Lower lobe of right lung (tissue), 2 donors: ENCODE results near the gene RHOB. TPM values are rescaled to one million over a fixed set of nuclear protein-coding genes. Genes with fewer than 3 reads are reported as not detected.

ENCODE experiments used
- ATAC-seq, 2 donors: fragments of 200-7000 bp; cut with Tn5 transposase; one replicate each; pipeline ENCODE4 v1.9.1; 2020 to 2022; ENCODE audit warnings: mild to moderate bottlenecking in 2 of 2, moderate library complexity in 2 of 2
- DNase-seq: peaks from one replicate; pipeline ENCODE4 v3.0.0-alpha.2; 2020
- H3K27ac ChIP-seq: fragments of 200-600 bp; one replicate; pipeline ENCODE4 v1.8.0; 2022
- H3K27me3 ChIP-seq: fragments of 200-600 bp; one replicate; pipeline ENCODE4 v1.8.0; 2022; ENCODE audit warnings: low read depth
- H3K36me3 ChIP-seq: fragments of 200-600 bp; one replicate; pipeline ENCODE4 v1.8.0; 2022; ENCODE audit warnings: mild to moderate bottlenecking
- H3K4me1 ChIP-seq: fragments of 200-600 bp; one replicate; pipeline ENCODE4 v1.8.0; 2022
- H3K4me3 ChIP-seq: fragments of 200-600 bp; one replicate; pipeline ENCODE4 v1.8.0; 2022; ENCODE audit warnings: mild to moderate bottlenecking
- H3K9me3 ChIP-seq: fragments of 200-600 bp; one replicate; pipeline ENCODE4 v1.8.0; 2022
- intact Hi-C: fragments of 100-400 bp; cut with DNase I; formaldehyde crosslinking; loops from one replicate; pipeline ENCODE4 v1.11.0; 2022
- long read RNA-seq: library from polyadenylated mRNA; unstranded; transcript quantifications from one replicate; pipeline ENCODE4 v2.0.0, GENCODE V29; 2021
- total RNA-seq: library from RNA; stranded (reverse); fragmentation: NEBNext Ultra II Directional; extraction: Animal tissue kit (Norgen Biotek cat#: 25700); gene quantifications from one replicate; pipeline ENCODE4 v1.2.1, GENCODE V29; 2021
- TF ChIP-seq, protein P1 (sequence below): fragments of 200-600 bp; IDR thresholded peaks from one replicate; pipeline ENCODE4 v1.8.0; 2022; ENCODE audit warnings: antibody characterized with exemption, mild to moderate bottlenecking
- donor health status: DM: no; HTN: yes; CAD: no; lungs with severe emphysema.

RHOB gene
- 176 TPM for total RNA-seq
- long read RNA-seq, transcript RHOB-201 (1 exons, 2,372 nt): major isoform, 106 of 106 reads
- long read RNA-seq, partial matches to known transcripts: 0 of 106 reads
- long read RNA-seq, other reads (novel, unspliced or antisense): 0 of 106 reads

DNA sequence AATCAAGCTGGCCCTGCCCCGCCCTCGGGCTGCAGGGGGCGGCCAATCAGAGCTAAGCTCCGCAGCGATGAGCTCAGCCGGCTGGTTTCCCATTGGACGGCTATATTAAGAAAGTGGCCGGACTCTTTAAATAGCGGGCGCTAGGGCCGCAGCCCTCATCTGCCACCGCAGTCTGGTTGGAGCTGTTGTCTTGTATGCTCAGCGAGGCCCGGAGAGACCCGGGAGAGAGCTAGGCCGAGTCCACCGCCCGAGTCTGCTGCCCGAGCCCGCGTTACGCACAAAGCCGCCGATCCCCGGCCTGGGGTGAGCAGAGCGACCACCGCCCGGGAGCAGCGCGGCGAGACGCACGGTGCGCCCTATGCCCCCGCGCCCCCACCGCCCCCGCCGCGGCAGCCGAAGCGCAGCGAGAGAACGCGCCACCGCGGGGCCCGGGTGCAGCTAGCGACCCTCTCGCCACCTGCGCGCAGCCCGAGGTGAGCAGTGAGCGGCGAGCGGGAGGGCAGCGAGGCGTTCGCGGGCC is at the start of gene RHOB:
TSS of gene RHOB (plus strand) at position 158 of the 520 bp plus-strand sequence. CDS start 392 bp downstream, outside the sequence.
- intact Hi-C loops: loop anchor here (10.0 kb wide), 1 partner anchor 188 kb away; no protein-coding TSS in a partner anchor
- peaks cover 49% of the 10 kb centered on the region for H3K4me1 ChIP-seq
- ATAC-seq: peak; percentile 90 to 96

DNA sequence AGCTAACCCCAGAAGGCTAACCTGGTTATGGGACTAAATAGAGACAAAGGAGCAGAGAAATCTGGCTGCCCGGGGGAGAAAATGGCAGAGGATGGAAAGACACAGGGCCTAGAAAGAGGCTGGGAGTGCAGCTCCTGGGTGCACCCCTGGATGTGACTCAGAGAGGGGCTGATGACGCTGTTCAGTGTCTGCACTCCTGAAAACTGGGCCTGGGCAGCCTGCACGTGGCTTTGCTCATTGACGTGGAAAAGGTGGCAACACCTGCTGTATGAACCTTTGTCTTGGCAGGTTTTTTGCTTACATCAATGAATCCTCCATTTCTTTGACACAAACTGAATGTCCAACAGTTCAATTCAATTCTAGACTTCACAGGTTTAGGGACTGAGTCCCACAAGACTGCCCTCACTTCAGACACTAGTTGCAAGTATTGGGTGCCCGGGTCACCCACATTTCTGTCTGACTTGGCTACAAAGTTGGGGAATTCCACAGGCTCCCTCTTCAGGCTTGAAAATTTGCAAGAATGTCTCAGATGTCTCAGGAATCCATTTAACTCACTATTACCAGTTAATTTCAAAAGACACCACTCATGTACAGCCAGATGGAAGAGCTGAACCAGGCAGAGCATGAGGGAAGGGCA is 48.9 kb upstream of the RHOB start:
- Histone ChIP-seq H3K27me3 (peaks cover 6% of the 10 kb centered on the region), H3K27ac (no peak overlapping the region), H3K9me3 (no peaks in the 10 kb centered on the region), H3K4me3 (no peak overlapping the region), H3K4me1 (no peaks in the 10 kb centered on the region), H3K36me3 (no peaks in the 10 kb centered on the region)
- intact Hi-C loops: no loop called here
- DNase-seq (no peak), ATAC-seq (no peak)
- TF ChIP-seq, protein P1, sequence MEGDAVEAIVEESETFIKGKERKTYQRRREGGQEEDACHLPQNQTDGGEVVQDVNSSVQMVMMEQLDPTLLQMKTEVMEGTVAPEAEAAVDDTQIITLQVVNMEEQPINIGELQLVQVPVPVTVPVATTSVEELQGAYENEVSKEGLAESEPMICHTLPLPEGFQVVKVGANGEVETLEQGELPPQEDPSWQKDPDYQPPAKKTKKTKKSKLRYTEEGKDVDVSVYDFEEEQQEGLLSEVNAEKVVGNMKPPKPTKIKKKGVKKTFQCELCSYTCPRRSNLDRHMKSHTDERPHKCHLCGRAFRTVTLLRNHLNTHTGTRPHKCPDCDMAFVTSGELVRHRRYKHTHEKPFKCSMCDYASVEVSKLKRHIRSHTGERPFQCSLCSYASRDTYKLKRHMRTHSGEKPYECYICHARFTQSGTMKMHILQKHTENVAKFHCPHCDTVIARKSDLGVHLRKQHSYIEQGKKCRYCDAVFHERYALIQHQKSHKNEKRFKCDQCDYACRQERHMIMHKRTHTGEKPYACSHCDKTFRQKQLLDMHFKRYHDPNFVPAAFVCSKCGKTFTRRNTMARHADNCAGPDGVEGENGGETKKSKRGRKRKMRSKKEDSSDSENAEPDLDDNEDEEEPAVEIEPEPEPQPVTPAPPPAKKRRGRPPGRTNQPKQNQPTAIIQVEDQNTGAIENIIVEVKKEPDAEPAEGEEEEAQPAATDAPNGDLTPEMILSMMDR: no peak

More for the DNA sequence above, at the start of gene RHOB:
- DNase-seq: peak; percentile 98
- TF ChIP-seq, protein P1: peak; percentile 9
- Histone ChIP-seq H3K9me3 (no peaks in the 10 kb centered on the region), H3K36me3 (peaks cover 19% of the 10 kb centered on the region), H3K27me3 (no peaks in the 10 kb centered on the region), H3K4me3 (peak within 1 kb of the TSS; percentile 89), H3K27ac (peak within 1 kb of the TSS; percentile 100)

DNA sequence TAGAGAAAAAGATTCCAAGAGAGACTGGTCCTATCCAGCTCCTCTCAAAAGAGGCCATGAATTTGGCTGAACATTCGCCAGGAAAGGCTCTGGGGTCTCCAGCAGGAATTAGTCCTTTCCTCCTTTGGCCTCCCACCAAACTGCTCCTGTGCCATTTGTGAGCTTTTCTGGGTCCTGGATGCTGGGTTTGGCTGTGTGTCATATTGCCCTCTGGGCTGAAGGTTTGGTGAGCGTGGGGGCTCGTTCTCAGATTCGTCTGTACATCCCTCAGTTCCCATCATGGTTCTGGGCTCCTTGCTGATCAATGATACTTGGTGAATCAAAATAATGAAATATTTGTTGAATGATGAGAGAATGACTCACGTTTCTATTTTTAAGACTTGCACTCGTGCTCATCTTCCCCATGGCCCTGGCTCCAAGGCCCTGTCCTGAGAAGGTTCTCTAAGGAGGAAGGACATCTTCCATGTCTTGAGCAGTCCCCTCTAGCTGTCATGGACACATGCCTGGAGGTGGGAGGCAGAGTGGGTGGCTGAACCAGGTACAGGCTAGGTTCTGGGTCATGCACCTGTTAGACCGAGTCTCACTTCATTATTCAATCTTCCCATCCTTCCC is 47.8 kb upstream of the RHOB start:
- Histone ChIP-seq H3K36me3 (no peaks in the 10 kb centered on the region), H3K27ac (no peak overlapping the region), H3K27me3 (peaks cover 6% of the 10 kb centered on the region), H3K4me3 (no peak overlapping the region), H3K9me3 (no peaks in the 10 kb centered on the region), H3K4me1 (no peaks in the 10 kb centered on the region)
- no peak for DNase-seq
- intact Hi-C loops: no loop called here
- TF ChIP-seq, protein P1: no peak
- ATAC-seq: no peak

DNA sequence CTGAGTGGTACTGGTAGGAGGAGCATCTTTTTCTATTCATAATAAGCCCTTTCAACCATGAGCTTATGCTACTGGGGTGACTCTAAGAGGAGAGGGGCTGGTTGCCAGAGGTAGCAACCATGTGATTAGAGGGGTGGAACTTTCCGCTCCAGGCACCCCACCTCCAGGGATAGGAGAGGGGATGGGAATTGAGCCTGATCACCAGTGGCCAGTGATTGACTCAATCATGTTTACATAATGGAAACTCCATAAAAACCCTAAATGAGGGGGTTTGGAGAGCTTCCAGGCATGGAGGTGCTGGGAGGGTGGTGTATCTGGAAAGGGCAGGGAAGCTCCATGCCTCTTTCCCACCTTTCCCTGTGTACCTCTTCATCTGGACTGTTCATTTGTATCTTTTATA is 46.6 kb upstream of the RHOB start:
- intact Hi-C loops: no loop called here
- Histone ChIP-seq H3K4me3 (no peak overlapping the region), H3K27me3 (no peaks in the 10 kb centered on the region), H3K9me3 (no peaks in the 10 kb centered on the region), H3K27ac (no peak overlapping the region), H3K36me3 (no peaks in the 10 kb centered on the region), H3K4me1 (no peaks in the 10 kb centered on the region)
- DNase-seq: no peak
- TF ChIP-seq, protein P1: no peak
- ATAC-seq: no peak

DNA sequence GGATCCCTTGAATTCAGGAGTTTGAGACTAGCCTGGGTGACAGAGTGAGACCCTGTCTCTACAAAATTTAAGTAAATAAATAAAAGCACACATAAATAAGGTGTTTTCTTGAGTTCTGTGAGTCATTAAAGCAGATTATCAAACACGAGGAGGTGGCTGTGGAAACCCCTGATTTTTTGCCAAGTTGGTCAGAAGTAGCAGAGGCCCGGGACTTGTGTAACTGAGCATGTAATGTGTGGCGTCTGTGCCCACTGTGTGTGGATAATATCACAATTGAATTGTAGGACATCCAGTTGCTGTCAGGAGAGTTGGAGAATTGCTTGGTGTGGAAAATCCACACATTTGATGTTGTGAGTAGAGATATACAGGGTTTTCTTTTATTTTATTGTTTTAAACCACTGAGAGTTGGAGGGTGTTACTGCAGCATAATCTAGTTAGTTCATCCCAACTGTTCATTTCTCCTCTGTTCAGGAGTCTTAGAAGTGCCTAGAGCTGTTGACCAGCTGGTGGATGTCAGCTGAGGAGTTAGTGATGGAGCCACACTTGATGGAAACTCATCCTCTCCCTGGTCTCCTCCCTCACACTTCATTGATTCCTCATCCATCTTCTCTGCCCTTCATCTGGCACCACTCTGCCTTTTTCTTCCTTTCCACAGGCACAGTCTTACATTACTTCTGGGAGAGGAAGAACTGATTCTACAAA is 45.9 kb upstream of the RHOB start:
- DNase-seq: no peak
- TF ChIP-seq, protein P1: no peak
- no peak for ATAC-seq

More for the DNA sequence above, 45.9 kb upstream of the RHOB start:
- Histone ChIP-seq H3K27ac (no peak overlapping the region), H3K4me1 (no peaks in the 10 kb centered on the region), H3K36me3 (no peaks in the 10 kb centered on the region), H3K9me3 (no peaks in the 10 kb centered on the region), H3K27me3 (no peaks in the 10 kb centered on the region), H3K4me3 (no peak overlapping the region)
- intact Hi-C loops: no loop called here
